Activated naive CD8-positive, alpha-beta T cell treated with anti-CD3 and anti-CD28 coated beads for 36 hours (primary cell): ENCODE data around the gene COASY. TPM values are rescaled to one million over a fixed set of nuclear protein-coding genes. Genes with fewer than 3 reads are reported as not detected.

ENCODE experiments used
- DNase-seq: peaks from one replicate; pipeline ENCODE4 v3.0.0; 2021
- H3K27ac Mint-ChIP-seq: one replicate; pipeline ENCODE4 v1.8.0; 2022; ENCODE audit warnings: mild to moderate bottlenecking, moderate library complexity, mixed read lengths
- H3K27me3 Mint-ChIP-seq: one replicate; pipeline ENCODE4 v1.8.0; 2022; ENCODE audit warnings: mild to moderate bottlenecking, mixed read lengths
- H3K36me3 Mint-ChIP-seq: one replicate; pipeline ENCODE4 v1.8.0; 2021; ENCODE audit warnings: mild to moderate bottlenecking, mixed read lengths
- H3K4me1 Mint-ChIP-seq: one replicate; pipeline ENCODE4 v1.8.0; 2021; ENCODE audit warnings: mixed read lengths
- H3K4me3 Mint-ChIP-seq: one replicate; pipeline ENCODE4 v1.8.0; 2022; ENCODE audit warnings: mild to moderate bottlenecking, moderate library complexity, mixed read lengths
- H3K9me3 Mint-ChIP-seq: one replicate; pipeline ENCODE4 v1.8.0; 2022; ENCODE audit warnings: mixed read lengths
- total RNA-seq, 2 experiments: library from RNA; stranded (reverse); gene quantifications; one replicate each; pipeline ENCODE4 v1.2.3, GENCODE V29; 2021

Gene COASY
- total RNA-seq: 100 to 1,000 TPM; 111 TPM

- peak within 1 kb of the TSS; percentile 95 for H3K27ac Mint-ChIP-seq
- peak; percentile 91 for DNase-seq
- peak within 1 kb of the TSS; percentile 93 for H3K4me3 Mint-ChIP-seq
- no peaks in the 10 kb centered on the region for H3K27me3 Mint-ChIP-seq
- H3K36me3 Mint-ChIP-seq: peaks cover 11% of the 10 kb centered on the region
- H3K9me3 Mint-ChIP-seq: no peaks in the 10 kb centered on the region
- peaks cover 22% of the 10 kb centered on the region for H3K4me1 Mint-ChIP-seq
Measured at GRCh38 chr17:42561897-42562387, at the start of gene COASY. Gene COASY, plus strand, starts transcription at chr17:42562148. Its CDS starts 475 bp downstream, at chr17:42562623.

GRCh38 chr17:42512246-42512645 is 49.7 kb upstream of the COASY start:
- no peaks in the 10 kb centered on the region for H3K4me1 Mint-ChIP-seq
- H3K9me3 Mint-ChIP-seq: no peaks in the 10 kb centered on the region
- H3K36me3 Mint-ChIP-seq: no peaks in the 10 kb centered on the region
- H3K4me3 Mint-ChIP-seq: no peak overlapping the region
- no peak for DNase-seq
- H3K27ac Mint-ChIP-seq: no peak overlapping the region
- no peaks in the 10 kb centered on the region for H3K27me3 Mint-ChIP-seq

GRCh38 chr17:42512733-42513251 is 49.2 kb upstream of the COASY start:
- DNase-seq: no peak
- Mint-ChIP-seq H3K4me3 (no peak overlapping the region), H3K4me1 (peaks cover 4% of the 10 kb centered on the region), H3K27ac (no peak overlapping the region), H3K9me3 (no peaks in the 10 kb centered on the region), H3K27me3 (no peaks in the 10 kb centered on the region), H3K36me3 (no peaks in the 10 kb centered on the region)

GRCh38 chr17:42513686-42514085 is 48.3 kb upstream of the COASY start:
- H3K4me1 Mint-ChIP-seq: peaks cover 4% of the 10 kb centered on the region
- no peaks in the 10 kb centered on the region for H3K36me3 Mint-ChIP-seq
- H3K9me3 Mint-ChIP-seq: no peaks in the 10 kb centered on the region
- no peaks in the 10 kb centered on the region for H3K27me3 Mint-ChIP-seq
- DNase-seq: no peak
- no peak overlapping the region for H3K4me3 Mint-ChIP-seq
- no peak overlapping the region for H3K27ac Mint-ChIP-seq

GRCh38 chr17:42514279-42514678 is 47.7 kb upstream of the COASY start:
- DNase-seq: no peak
- no peak overlapping the region for H3K4me3 Mint-ChIP-seq
- no peak overlapping the region for H3K27ac Mint-ChIP-seq
- no peaks in the 10 kb centered on the region for H3K36me3 Mint-ChIP-seq
- H3K4me1 Mint-ChIP-seq: peaks cover 4% of the 10 kb centered on the region
- H3K27me3 Mint-ChIP-seq: no peaks in the 10 kb centered on the region
- no peaks in the 10 kb centered on the region for H3K9me3 Mint-ChIP-seq

GRCh38 chr17:42514867-42515266 is 47.1 kb upstream of the COASY start:
- DNase-seq: no peak
- no peak overlapping the region for H3K4me3 Mint-ChIP-seq
- H3K27ac Mint-ChIP-seq: no peak overlapping the region
- no peaks in the 10 kb centered on the region for H3K27me3 Mint-ChIP-seq
- H3K9me3 Mint-ChIP-seq: no peaks in the 10 kb centered on the region
- peaks cover 4% of the 10 kb centered on the region for H3K4me1 Mint-ChIP-seq
- H3K36me3 Mint-ChIP-seq: no peaks in the 10 kb centered on the region

GRCh38 chr17:42517516-42517915 is 44.4 kb upstream of the COASY start:
- Mint-ChIP-seq H3K36me3 (peaks cover 2% of the 10 kb centered on the region), H3K27ac (no peak overlapping the region), H3K4me3 (no peak overlapping the region), H3K4me1 (peaks cover 4% of the 10 kb centered on the region), H3K27me3 (no peaks in the 10 kb centered on the region), H3K9me3 (no peaks in the 10 kb centered on the region)
- DNase-seq: peak; percentile 72

- Mint-ChIP-seq H3K36me3 (peaks cover 2% of the 10 kb centered on the region), H3K4me3 (no peak overlapping the region), H3K27me3 (no peaks in the 10 kb centered on the region), H3K9me3 (no peaks in the 10 kb centered on the region), H3K27ac (no peak overlapping the region), H3K4me1 (peaks cover 4% of the 10 kb centered on the region)
- no peak for DNase-seq
Measured at GRCh38 chr17:42518046-42518754, 43.7 kb upstream of the COASY start.

GRCh38 chr17:42518755-42519545 is 43.0 kb upstream of the COASY start:
- peaks cover 4% of the 10 kb centered on the region for H3K4me1 Mint-ChIP-seq
- H3K9me3 Mint-ChIP-seq: no peaks in the 10 kb centered on the region
- H3K36me3 Mint-ChIP-seq: peaks cover 2% of the 10 kb centered on the region
- H3K27ac Mint-ChIP-seq: no peak overlapping the region
- no peaks in the 10 kb centered on the region for H3K27me3 Mint-ChIP-seq
- no peak for DNase-seq
- no peak overlapping the region for H3K4me3 Mint-ChIP-seq

GRCh38 chr17:42519546-42520491 is 42.1 kb upstream of the COASY start:
- no peak overlapping the region for H3K27ac Mint-ChIP-seq
- DNase-seq: no peak
- H3K27me3 Mint-ChIP-seq: no peaks in the 10 kb centered on the region
- no peak overlapping the region for H3K4me3 Mint-ChIP-seq
- peaks cover 2% of the 10 kb centered on the region for H3K36me3 Mint-ChIP-seq
- H3K4me1 Mint-ChIP-seq: peaks cover 9% of the 10 kb centered on the region
- no peaks in the 10 kb centered on the region for H3K9me3 Mint-ChIP-seq

- Mint-ChIP-seq H3K9me3 (no peaks in the 10 kb centered on the region), H3K36me3 (peaks cover 2% of the 10 kb centered on the region), H3K4me1 (peaks cover 9% of the 10 kb centered on the region), H3K27ac (no peak overlapping the region), H3K27me3 (no peaks in the 10 kb centered on the region), H3K4me3 (no peak overlapping the region)
- peak; percentile 34 for DNase-seq
Measured at GRCh38 chr17:42520540-42520951, 41.4 kb upstream of the COASY start.

- H3K4me3 Mint-ChIP-seq: no peak overlapping the region
- H3K4me1 Mint-ChIP-seq: peaks cover 9% of the 10 kb centered on the region
- no peaks in the 10 kb centered on the region for H3K27me3 Mint-ChIP-seq
- no peaks in the 10 kb centered on the region for H3K9me3 Mint-ChIP-seq
- H3K27ac Mint-ChIP-seq: no peak overlapping the region
- peaks cover 2% of the 10 kb centered on the region for H3K36me3 Mint-ChIP-seq
- no peak for DNase-seq
Measured at GRCh38 chr17:42521036-42521435, 40.9 kb upstream of the COASY start.

- DNase-seq: no peak
- Mint-ChIP-seq H3K9me3 (no peaks in the 10 kb centered on the region), H3K27ac (no peak overlapping the region), H3K27me3 (no peaks in the 10 kb centered on the region), H3K4me3 (no peak overlapping the region), H3K4me1 (peaks cover 9% of the 10 kb centered on the region), H3K36me3 (peaks cover 2% of the 10 kb centered on the region)
Measured at GRCh38 chr17:42521666-42522262, 40.2 kb upstream of the COASY start.

- no peaks in the 10 kb centered on the region for H3K9me3 Mint-ChIP-seq
- H3K27me3 Mint-ChIP-seq: no peaks in the 10 kb centered on the region
- DNase-seq: no peak
- no peak overlapping the region for H3K4me3 Mint-ChIP-seq
- H3K27ac Mint-ChIP-seq: no peak overlapping the region
- peaks cover 12% of the 10 kb centered on the region for H3K4me1 Mint-ChIP-seq
- H3K36me3 Mint-ChIP-seq: peaks cover 2% of the 10 kb centered on the region
Measured at GRCh38 chr17:42522263-42522790, 39.6 kb upstream of the COASY start.
